HG03095 (cell line): ENCODE data around the gene ERLEC1.
"Not testable (repeated sequence)": the region's sequence is repeated elsewhere in the genome, so short reads cannot be mapped to it uniquely, and the experiment has no call there.

ENCODE experiments used
- ATAC-seq: cut with Tn5 transposase; IDR thresholded peaks from one replicate; pipeline ENCODE4 v1.9.1; 2021; ENCODE audit warnings: moderate library complexity; ENCODE audit not compliant: unreplicated experiment

Gene ERLEC1

GRCh38 chr2:53828331-53828730, 41.5 kb downstream of the ERLEC1 start:
- ATAC-seq = no peak

GRCh38 chr2:53829273-53829979, 42.6 kb downstream of the ERLEC1 start:
- no peak for ATAC-seq

GRCh38 chr2:53829980-53830290, 43.1 kb downstream of the ERLEC1 start:
- ATAC-seq = not testable (repeated sequence)

GRCh38 chr2:53840580-53840979, 53.7 kb downstream of the ERLEC1 start:
- ATAC-seq = no peak

- ATAC-seq = not testable (repeated sequence)
Observed at GRCh38 chr2:53841651-53842050, 54.8 kb downstream of the ERLEC1 start.

GRCh38 chr2:53842891-53843290, 56.0 kb downstream of the ERLEC1 start:
- ATAC-seq = no peak

- no peak for ATAC-seq
Observed at GRCh38 chr2:53843595-53843994, 56.8 kb downstream of the ERLEC1 start.

GRCh38 chr2:53848062-53848461, 61.2 kb downstream of the ERLEC1 start:
- ATAC-seq = no peak

- not testable (repeated sequence) for ATAC-seq
Observed at GRCh38 chr2:53851052-53851757, 64.4 kb downstream of the ERLEC1 start.

GRCh38 chr2:53852532-53852931, 65.7 kb downstream of the ERLEC1 start:
- ATAC-seq = no peak

GRCh38 chr2:53854678-53855077, 67.8 kb downstream of the ERLEC1 start:
- no peak for ATAC-seq

- ATAC-seq = no peak
Observed at GRCh38 chr2:53856272-53856671, 69.4 kb downstream of the ERLEC1 start.

- ATAC-seq = no peak
Observed at GRCh38 chr2:53859206-53860181, 72.7 kb downstream of the ERLEC1 start, which contains the start of gene GPR75. Gene GPR75 (minus strand): TSS chr2:53859967. CDS start chr2:53854756, 5,211 bp downstream.

GRCh38 chr2:53861824-53862223, 75.0 kb downstream of the ERLEC1 start:
- ATAC-seq = no peak

GRCh38 chr2:53863538-53864227, 76.8 kb downstream of the ERLEC1 start:
- ATAC-seq = no peak

- ATAC-seq = no peak
Observed at GRCh38 chr2:53865264-53865663, 78.4 kb downstream of the ERLEC1 start.

GRCh38 chr2:53865962-53866361, 79.1 kb downstream of the ERLEC1 start:
- no peak for ATAC-seq

GRCh38 chr2:53867169-53867568, 80.3 kb downstream of the ERLEC1 start:
- ATAC-seq = no peak

- ATAC-seq = no peak
Observed at GRCh38 chr2:53867773-53868172, 80.9 kb downstream of the ERLEC1 start.
